Upper lobe of right lung (tissue), 1 donor: ENCODE results near the gene TENM4. TPM values are rescaled to one million over a fixed set of nuclear protein-coding genes. Genes with fewer than 3 reads are reported as not detected.
A peak's percentile ranks its signal among the peaks of the same experiment; 100 is the strongest.

ENCODE experiments used
- ATAC-seq: fragments of 200-7000 bp; cut with Tn5 transposase; one replicate; pipeline ENCODE4 v1.9.1; 2020; ENCODE audit warnings: mild to moderate bottlenecking, moderate library complexity
- DNase-seq: peaks from one replicate; pipeline ENCODE4 v3.0.0-alpha.2; 2020
- H3K27ac ChIP-seq: fragments of 200-600 bp; one replicate; pipeline ENCODE4 v1.8.0; 2022
- H3K27me3 ChIP-seq: fragments of 200-600 bp; one replicate; pipeline ENCODE4 v1.8.0; 2022; ENCODE audit warnings: mild to moderate bottlenecking
- H3K36me3 ChIP-seq: fragments of 200-600 bp; one replicate; pipeline ENCODE4 v1.8.0; 2022
- H3K4me1 ChIP-seq: fragments of 200-600 bp; one replicate; pipeline ENCODE4 v1.8.0; 2022
- H3K4me3 ChIP-seq: fragments of 200-600 bp; one replicate; pipeline ENCODE4 v1.8.0; 2022; ENCODE audit warnings: mild to moderate bottlenecking
- H3K9me3 ChIP-seq: fragments of 200-600 bp; one replicate; pipeline ENCODE4 v1.8.0; 2022
- CTCF ChIP-seq: fragments of 200-600 bp; IDR thresholded peaks from one replicate; pipeline ENCODE4 v1.8.0; 2022; ENCODE audit warnings: antibody characterized with exemption
- intact Hi-C: fragments of 100-400 bp; cut with DNase I; formaldehyde crosslinking; loops from one replicate; pipeline ENCODE4 v1.11.0; 2022
- total RNA-seq: library from RNA; stranded (reverse); fragmentation: NEBNext Ultra II Directional; extraction: Animal tissue kit (Norgen Biotek cat#: 25700); gene quantifications from one replicate; pipeline ENCODE4 v1.2.1, GENCODE V29; 2021
- donor health status: DM: no; HTN: yes; CAD: no; lungs with severe emphysema.

The TENM4 gene
- total RNA-seq, 1 donor from 2014 or later: 4.3 TPM

DNA sequence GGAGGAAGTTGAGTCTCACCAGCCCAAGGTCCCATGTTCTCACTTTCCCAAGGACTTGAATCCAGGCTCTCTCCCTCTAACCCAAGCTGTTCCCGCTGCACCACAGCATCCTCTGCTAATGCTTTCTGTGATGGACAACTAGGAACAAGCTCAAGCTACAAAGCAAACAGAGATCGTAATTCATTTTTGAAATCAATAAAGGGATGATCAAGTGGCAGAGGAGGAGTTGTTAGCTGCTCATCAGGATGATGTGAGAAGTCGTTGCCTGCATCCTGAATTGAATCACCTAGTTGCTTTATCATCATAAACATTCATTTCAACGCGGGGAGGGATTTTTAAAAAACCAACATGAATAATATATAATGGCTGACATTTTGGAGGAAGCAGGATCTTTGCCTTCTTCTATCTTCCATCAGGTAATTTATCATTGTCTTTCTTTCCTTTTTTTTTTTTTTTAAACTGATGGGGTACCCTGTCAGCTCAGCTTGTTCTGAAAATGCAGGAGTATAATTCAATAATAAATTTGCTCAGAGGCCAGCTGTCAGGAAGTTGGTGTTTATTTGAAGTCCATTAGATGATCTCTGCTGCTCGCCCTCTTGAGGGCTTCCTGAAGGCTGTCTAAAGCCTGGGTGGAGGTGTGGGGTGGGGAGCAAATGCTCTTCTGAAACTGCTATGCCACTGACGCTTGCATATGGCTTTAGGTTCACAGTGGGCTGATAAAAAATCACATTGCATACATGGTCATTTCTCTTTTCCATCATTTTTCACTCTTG is 691.7 kb downstream of the TENM4 start:
- no peak for TF ChIP-seq CTCF

GRCh38 chr11:78744949-78745348 is 695.9 kb downstream of the TENM4 start:
- H3K9me3 ChIP-seq: no peaks in the 10 kb centered on the region
- no peaks in the 10 kb centered on the region for H3K4me1 ChIP-seq
- H3K27ac ChIP-seq: no peak overlapping the region
- H3K4me3 ChIP-seq: no peak overlapping the region
- H3K36me3 ChIP-seq: no peaks in the 10 kb centered on the region
- no peak for ATAC-seq
- H3K27me3 ChIP-seq: no peaks in the 10 kb centered on the region
- intact Hi-C loops: no loop called here
- no peak for TF ChIP-seq CTCF
- no peak for DNase-seq

More for the DNA sequence above, 691.7 kb downstream of the TENM4 start:
- Histone ChIP-seq H3K27ac (no peak overlapping the region), H3K27me3 (no peaks in the 10 kb centered on the region), H3K4me1 (no peaks in the 10 kb centered on the region), H3K36me3 (no peaks in the 10 kb centered on the region), H3K9me3 (no peaks in the 10 kb centered on the region), H3K4me3 (no peak overlapping the region)
- DNase-seq (no peak), ATAC-seq (no peak)
- intact Hi-C loops: no loop called here

GRCh38 chr11:78744202-78744601 is 696.6 kb downstream of the TENM4 start:
- Histone ChIP-seq H3K4me1 (no peaks in the 10 kb centered on the region), H3K4me3 (no peak overlapping the region), H3K36me3 (no peaks in the 10 kb centered on the region), H3K9me3 (no peaks in the 10 kb centered on the region), H3K27me3 (no peaks in the 10 kb centered on the region), H3K27ac (no peak overlapping the region)
- ATAC-seq: no peak
- DNase-seq: no peak
- no peak for TF ChIP-seq CTCF
- intact Hi-C loops: no loop called here

DNA sequence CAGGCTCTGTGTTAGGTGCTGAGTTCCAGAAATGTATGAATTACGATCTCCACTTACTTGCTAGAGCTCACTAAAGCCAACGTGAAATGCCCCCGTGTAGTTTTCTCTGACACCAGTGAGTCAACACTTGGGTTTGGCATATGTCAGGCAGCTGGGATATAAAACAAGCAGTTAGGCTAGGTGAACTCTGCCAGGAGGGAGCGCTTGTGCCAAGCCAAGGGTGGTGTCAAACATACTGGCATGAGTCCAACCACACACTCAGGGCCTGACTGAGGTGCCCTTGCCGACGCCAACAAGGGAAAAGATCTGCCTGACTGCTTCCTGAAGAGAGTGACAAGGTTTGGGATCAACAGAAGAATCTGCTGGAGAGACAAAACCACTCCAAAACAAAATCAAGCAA is 698.4 kb downstream of the TENM4 start:
- Histone ChIP-seq H3K36me3 (no peaks in the 10 kb centered on the region), H3K4me1 (no peaks in the 10 kb centered on the region), H3K27me3 (no peaks in the 10 kb centered on the region), H3K9me3 (no peaks in the 10 kb centered on the region), H3K27ac (no peak overlapping the region), H3K4me3 (no peak overlapping the region)
- peak; percentile 83 for ATAC-seq
- intact Hi-C loops: no loop called here
- TF ChIP-seq CTCF: no peak
- DNase-seq: peak; percentile 77

DNA sequence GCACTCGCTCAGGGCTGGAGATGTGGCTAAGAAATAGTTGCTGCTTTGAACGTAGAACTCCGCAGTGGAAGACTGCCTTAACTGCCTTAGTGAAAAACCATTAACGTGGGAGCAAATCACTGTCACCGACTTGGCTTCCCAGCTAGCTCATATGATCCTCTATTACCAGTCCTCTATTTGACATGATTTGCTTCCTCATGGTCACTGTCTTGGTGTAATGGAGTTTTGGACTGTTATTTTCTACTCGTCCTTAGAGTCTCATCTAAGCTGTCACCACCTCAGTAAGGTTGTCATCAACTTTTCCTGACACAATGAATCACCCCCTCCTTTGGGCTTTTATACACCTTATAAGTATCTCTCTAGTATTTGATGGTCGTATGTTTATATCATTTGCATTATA is 699.1 kb downstream of the TENM4 start:
- intact Hi-C loops: no loop called here
- DNase-seq: no peak

More for the DNA sequence above, 699.1 kb downstream of the TENM4 start:
- Histone ChIP-seq H3K36me3 (no peaks in the 10 kb centered on the region), H3K27ac (no peak overlapping the region), H3K4me3 (no peak overlapping the region), H3K27me3 (no peaks in the 10 kb centered on the region), H3K4me1 (no peaks in the 10 kb centered on the region), H3K9me3 (no peaks in the 10 kb centered on the region)
- no peak for TF ChIP-seq CTCF
- ATAC-seq: no peak
